HepG2 (cell line): ENCODE results near the gene ZCCHC3. TPM values are rescaled to one million over a fixed set of nuclear protein-coding genes. Genes with fewer than 3 reads are reported as not detected.

Source experiments
- ELK4 ChIP-seq: sonication (generic); formaldehyde crosslinking; IDR thresholded peaks from 2 replicates; pipeline ENCODE4 v1.9.0; 2021; ENCODE audit warnings: missing genetic modification reagents, borderline replicate concordance
- JDP2 ChIP-seq: sonication (generic); formaldehyde crosslinking; IDR thresholded peaks from 2 replicates; pipeline ENCODE4 v1.8.1; 2022; ENCODE audit warnings: missing genetic modification reagents, borderline replicate concordance
- MYC ChIP-seq: sonication (generic); formaldehyde crosslinking; IDR thresholded peaks from 2 replicates; pipeline ENCODE4 v1.9.0; 2021; ENCODE audit warnings: missing genetic modification reagents, borderline replicate concordance
- NR2F1 ChIP-seq, 2 experiments: fragments of 450-650 bp in 1 of 2; formaldehyde crosslinking in 1 of 2; IDR thresholded peaks; 2 replicates each; pipeline versions ENCODE4 v1.5.0 to v1.6.1; 2016 to 2020; ENCODE audit warnings: mild to moderate bottlenecking in 1 of 2, missing compliant biosample characterization in 1 of 2, missing genetic modification reagents in 1 of 2, moderate library complexity in 1 of 2
- ONECUT2 ChIP-seq: sonication (generic); formaldehyde crosslinking; IDR thresholded peaks from 2 replicates; pipeline ENCODE4 v1.4.0; 2020; ENCODE audit warnings: missing genetic modification reagents
- PRMT3 ChIP-seq: sonication (generic); formaldehyde crosslinking; IDR thresholded peaks from 2 replicates; pipeline ENCODE4 v1.8.1; 2022; ENCODE audit warnings: low read depth, mild to moderate bottlenecking, moderate library complexity, missing genetic modification reagents, borderline replicate concordance
- RNF2 ChIP-seq: fragments of 450-650 bp; conservative IDR thresholded peaks from 2 replicates; pipeline ENCODE4 v1.6.1; 2016; ENCODE audit warnings: low read depth
- SNAI1 ChIP-seq: sonication (generic); formaldehyde crosslinking; IDR thresholded peaks from 2 replicates; pipeline ENCODE4 v1.5.0; 2020; ENCODE audit warnings: mild to moderate bottlenecking, missing genetic modification reagents, borderline replicate concordance
- SUZ12 ChIP-seq: fragments of 150-350 bp; IDR thresholded peaks from 2 replicates; pipeline ENCODE4 v1.6.1; 2014; ENCODE audit warnings: low read depth, low read length
- YY1 ChIP-seq: IDR thresholded peaks from 2 replicates; pipeline ENCODE4 v1.6.1; 2011; ENCODE audit warnings: low read length, low read depth, moderate library complexity, mild to moderate bottlenecking; ENCODE audit not compliant: insufficient read depth, insufficient replicate concordance
- ZBTB20 ChIP-seq: sonication (generic); formaldehyde crosslinking; IDR thresholded peaks from 2 replicates; pipeline ENCODE4 v1.8.1; 2023; ENCODE audit warnings: missing genetic modification reagents, low read depth, mild to moderate bottlenecking, borderline replicate concordance
- ZKSCAN5 ChIP-seq: sonication (generic); formaldehyde crosslinking; IDR thresholded peaks from 2 replicates; pipeline ENCODE4 v1.5.1; 2020; ENCODE audit warnings: mild to moderate bottlenecking, missing genetic modification reagents
- ZNF296 ChIP-seq: sonication (generic); formaldehyde crosslinking; conservative IDR thresholded peaks from 2 replicates; pipeline ENCODE4 v1.5.0; 2020; ENCODE audit warnings: mild to moderate bottlenecking, missing genetic modification reagents
- ZNF367 ChIP-seq: sonication (generic); formaldehyde crosslinking; IDR thresholded peaks from 2 replicates; pipeline ENCODE4 v1.4.0; 2020; ENCODE audit warnings: missing genetic modification reagents, borderline replicate concordance
- ZNF432 ChIP-seq: sonication (generic); formaldehyde crosslinking; IDR thresholded peaks from 2 replicates; pipeline ENCODE4 v1.5.0; 2020; ENCODE audit warnings: missing genetic modification reagents, mild to moderate bottlenecking, borderline replicate concordance
- ZNF468 ChIP-seq: sonication (generic); formaldehyde crosslinking; IDR thresholded peaks from 2 replicates; pipeline ENCODE4 v1.8.0; 2022; ENCODE audit warnings: mild to moderate bottlenecking, moderate library complexity, missing genetic modification reagents
- ZNF512B ChIP-seq: sonication (generic); formaldehyde crosslinking; IDR thresholded peaks from 2 replicates; pipeline ENCODE4 v1.5.1; 2020; ENCODE audit warnings: missing genetic modification reagents, mild to moderate bottlenecking, borderline replicate concordance
- ZNF530 ChIP-seq: sonication (generic); formaldehyde crosslinking; IDR thresholded peaks from 2 replicates; pipeline ENCODE4 v1.5.0; 2020; ENCODE audit warnings: low read depth, mild to moderate bottlenecking, missing genetic modification reagents
- ZNF556 ChIP-seq: sonication (generic); formaldehyde crosslinking; IDR thresholded peaks from 2 replicates; pipeline ENCODE4 v1.4.0; 2020; ENCODE audit warnings: mild to moderate bottlenecking, missing genetic modification reagents, borderline replicate concordance
- ZNF563 ChIP-seq: sonication (generic); formaldehyde crosslinking; IDR thresholded peaks from 2 replicates; pipeline ENCODE4 v1.8.0; 2022; ENCODE audit warnings: mild to moderate bottlenecking, moderate library complexity, missing genetic modification reagents
- ZNF572 ChIP-seq: sonication (generic); formaldehyde crosslinking; IDR thresholded peaks from 2 replicates; pipeline ENCODE4 v1.5.1; 2020; ENCODE audit warnings: mild to moderate bottlenecking, missing genetic modification reagents
- ZNF605 ChIP-seq: sonication (generic); formaldehyde crosslinking; IDR thresholded peaks from 2 replicates; pipeline ENCODE4 v1.8.0; 2022; ENCODE audit warnings: mild to moderate bottlenecking, missing genetic modification reagents
- ZNF672 ChIP-seq: sonication (generic); formaldehyde crosslinking; IDR thresholded peaks from 2 replicates; pipeline ENCODE4 v1.8.1; 2022; ENCODE audit warnings: missing genetic modification reagents
- ZNF737 ChIP-seq: sonication (generic); formaldehyde crosslinking; IDR thresholded peaks from 2 replicates; pipeline ENCODE4 v1.5.0; 2020; ENCODE audit warnings: missing genetic modification reagents, mild to moderate bottlenecking, borderline replicate concordance
- ZNF75D ChIP-seq: sonication (generic); formaldehyde crosslinking; IDR thresholded peaks from 2 replicates; pipeline ENCODE4 v1.8.1; 2023; ENCODE audit warnings: missing genetic modification reagents, mild to moderate bottlenecking, borderline replicate concordance
- ZNF841 ChIP-seq: sonication (generic); formaldehyde crosslinking; IDR thresholded peaks from 2 replicates; pipeline ENCODE4 v1.8.1; 2023; ENCODE audit warnings: missing genetic modification reagents, borderline replicate concordance
- polyA plus RNA-seq, 8 experiments: library from polyadenylated mRNA; depleted of rRNA in 3 of 8; stranded (reverse) in 7 of 8; unstranded in 1 of 8; fragments of >200 nt; fragmentation: Illumina TruSeq in 4 of 8; extraction: Trizol in 4 of 8; gene quantifications; 2 replicates each; pipeline versions ENCODE4 v1.2.1 to v1.2.3, GENCODE V29; 2011 to 2016; ENCODE audit warnings: low read depth in 4 of 8, missing spikeins in 1 of 8, mixed read lengths in 1 of 8; ENCODE audit not compliant: insufficient read depth in 1 of 8
- total RNA-seq, 5 experiments: library from RNA; depleted of rRNA; stranded (reverse); fragments of >200 nt; fragmentation: Illumina TruSeq; extraction: Trizol; gene quantifications; 2 replicates each; pipeline ENCODE4 v1.2.3, GENCODE V29; 2016; ENCODE audit warnings: low read depth in 1 of 5

ZCCHC3 gene
- total and polyA plus RNA-seq, 2 of the 13 experiments (the other 11 are each of a cell fraction or from before 2014, with no cell fraction given) = 46.6 to 63.0 TPM

- TF ChIP-seq ELK4 (CRISPR knock-in tag) (peak; percentile 74; the same call in 1 of the 2 replicates), ZNF367 (peak; percentile 91), ZNF841 (CRISPR knock-in tag) (peak; percentile 87), ZNF296 (no peak; the same call in 1 of the 2 replicates), SNAI1 (peak; percentile 99), ZBTB20 (peak; percentile 96), ONECUT2 (CRISPR knock-in tag) (peak; percentile 62; the same call in 1 of the 2 replicates), ZNF75D (0 out of 2 replicates have a peak, but pooled peaks have one; percentile 87), ZNF572 (CRISPR knock-in tag) (peak; percentile 99), ZKSCAN5 (CRISPR knock-in tag) (peak; percentile 98), ZNF605 (CRISPR knock-in tag) (peak; percentile 100), NR2F1 (CRISPR knock-in tag; IDR thresholded peaks at IDR 0.05) (peak in 1 of 2 experiments; percentile 59; a peak in 2 of 4 replicates), ZNF737 (CRISPR knock-in tag) (no peak), MYC (CRISPR knock-in tag) (peak; percentile 97), RNF2 (peak; percentile 97), YY1 (peak; percentile 98), ZNF556 (CRISPR knock-in tag) (peak; percentile 94), ZNF563 (CRISPR knock-in tag) (peak; percentile 97), ZNF468 (CRISPR knock-in tag) (no peak; the same call in 1 of the 2 replicates), JDP2 (CRISPR knock-in tag) (no peak; the same call in 1 of the 2 replicates), PRMT3 (CRISPR knock-in tag) (peak; percentile 93), SUZ12 (peak; percentile 36; the same call in 1 of the 2 replicates), ZNF672 (no peak), ZNF432 (CRISPR knock-in tag) (no peak), ZNF512B (peak; percentile 88; the same call in 1 of the 2 replicates), ZNF530 (CRISPR knock-in tag) (no peak; the same call in 1 of the 2 replicates)
These were observed at the start of gene ZCCHC3 (continued) for GRCh38 chr20:297098-297924.
